ENCODE results near the gene POC5.

The POC5 gene

DNA sequence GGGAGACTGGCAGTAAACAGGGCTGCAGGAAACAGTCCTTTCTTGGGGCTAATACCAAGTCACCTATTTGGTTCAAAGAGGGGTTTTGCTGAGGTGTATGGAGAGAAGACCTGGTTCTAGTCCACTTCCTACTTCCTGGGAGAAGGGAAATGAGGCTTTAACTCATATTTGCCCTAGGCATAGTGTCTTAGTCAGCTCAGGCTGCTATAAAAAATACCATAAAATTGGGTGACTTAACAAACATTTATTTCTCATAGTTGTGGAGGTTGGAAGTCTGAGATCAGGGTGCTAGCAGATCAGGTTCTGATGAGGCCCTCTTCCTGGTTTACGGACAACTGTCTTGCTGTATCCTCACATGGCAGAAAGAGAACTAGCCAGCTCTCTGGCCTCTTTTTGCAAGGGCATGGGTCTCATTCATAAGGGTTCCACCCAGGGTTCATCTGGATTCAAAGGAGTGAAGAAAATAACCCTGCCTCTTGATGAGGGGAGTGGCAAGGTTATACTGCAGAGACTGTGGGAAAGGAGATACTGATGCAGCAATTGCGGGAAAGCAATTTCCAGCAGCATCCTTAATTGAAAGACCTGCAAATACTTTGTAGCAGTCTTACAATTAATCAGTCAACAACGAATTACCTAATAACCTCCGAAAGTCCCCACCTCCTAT, 65.5 kb downstream of the POC5 start:
- TF ChIP-seq, protein P1, sequence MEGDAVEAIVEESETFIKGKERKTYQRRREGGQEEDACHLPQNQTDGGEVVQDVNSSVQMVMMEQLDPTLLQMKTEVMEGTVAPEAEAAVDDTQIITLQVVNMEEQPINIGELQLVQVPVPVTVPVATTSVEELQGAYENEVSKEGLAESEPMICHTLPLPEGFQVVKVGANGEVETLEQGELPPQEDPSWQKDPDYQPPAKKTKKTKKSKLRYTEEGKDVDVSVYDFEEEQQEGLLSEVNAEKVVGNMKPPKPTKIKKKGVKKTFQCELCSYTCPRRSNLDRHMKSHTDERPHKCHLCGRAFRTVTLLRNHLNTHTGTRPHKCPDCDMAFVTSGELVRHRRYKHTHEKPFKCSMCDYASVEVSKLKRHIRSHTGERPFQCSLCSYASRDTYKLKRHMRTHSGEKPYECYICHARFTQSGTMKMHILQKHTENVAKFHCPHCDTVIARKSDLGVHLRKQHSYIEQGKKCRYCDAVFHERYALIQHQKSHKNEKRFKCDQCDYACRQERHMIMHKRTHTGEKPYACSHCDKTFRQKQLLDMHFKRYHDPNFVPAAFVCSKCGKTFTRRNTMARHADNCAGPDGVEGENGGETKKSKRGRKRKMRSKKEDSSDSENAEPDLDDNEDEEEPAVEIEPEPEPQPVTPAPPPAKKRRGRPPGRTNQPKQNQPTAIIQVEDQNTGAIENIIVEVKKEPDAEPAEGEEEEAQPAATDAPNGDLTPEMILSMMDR (IDR thresholded peaks at IDR 0.05) = no peak

DNA sequence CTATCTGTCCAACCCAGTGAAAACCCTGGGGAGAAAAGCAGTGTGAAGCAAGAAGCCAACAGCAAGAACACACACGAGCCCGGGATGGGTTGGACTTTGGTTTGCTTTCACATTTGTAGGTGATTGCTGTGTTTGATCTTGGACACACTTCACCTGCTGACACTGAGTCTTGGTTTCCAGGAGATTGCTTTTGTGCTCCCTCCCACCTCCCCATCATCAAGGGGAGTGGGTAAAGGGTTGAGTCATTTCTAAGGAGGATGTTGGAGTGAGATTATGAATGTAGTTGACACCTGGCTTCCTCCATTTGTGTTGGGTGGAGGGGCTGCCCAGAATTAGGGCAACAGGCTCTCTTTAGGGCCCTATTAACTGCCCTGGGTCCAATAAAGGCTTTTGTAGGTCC, 68.5 kb downstream of the POC5 start:
- TF ChIP-seq, protein P1 (IDR thresholded peaks at IDR 0.05) = no peak

DNA sequence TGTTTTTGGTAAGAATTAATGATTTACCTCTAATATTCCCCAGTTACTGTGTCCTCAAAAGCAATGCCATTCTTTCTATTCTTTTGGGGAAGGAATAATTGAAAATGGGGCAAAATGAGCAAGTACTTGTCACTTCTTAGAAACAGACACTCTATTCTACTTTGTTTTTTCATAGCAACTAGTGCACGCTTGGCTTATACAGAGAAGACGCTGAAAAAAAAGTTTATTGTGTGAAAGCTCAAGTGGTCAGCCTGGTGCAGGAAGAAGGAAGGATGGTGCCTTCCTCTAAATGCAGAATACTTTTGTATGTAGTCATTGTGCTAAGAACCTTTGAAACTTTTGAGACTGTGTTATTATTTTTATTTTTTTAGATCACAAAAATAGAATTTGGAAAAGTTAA, 76.4 kb downstream of the POC5 start:
- TF ChIP-seq, protein P1 (IDR thresholded peaks at IDR 0.05) = no peak

DNA sequence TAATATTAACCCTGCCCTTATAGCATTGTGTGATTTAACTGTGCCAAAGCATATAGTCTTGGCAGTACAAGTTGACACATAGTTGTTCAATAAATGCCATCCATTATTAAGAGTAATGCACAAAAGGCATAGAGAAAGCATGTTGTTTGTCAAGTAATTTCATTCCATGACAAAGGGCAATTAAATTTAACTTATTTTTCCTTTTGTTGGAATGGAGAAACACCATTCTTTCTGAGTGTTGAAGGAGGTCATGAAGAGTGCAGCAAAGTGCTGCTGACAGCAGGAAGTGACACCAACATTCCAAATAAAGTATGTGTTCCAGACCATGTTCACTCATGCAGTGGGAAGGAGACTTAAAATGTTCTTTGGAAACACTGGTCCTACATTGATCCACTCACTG, 76.8 kb downstream of the POC5 start:
- TF ChIP-seq, protein P1 (IDR thresholded peaks at IDR 0.05) = no peak

DNA sequence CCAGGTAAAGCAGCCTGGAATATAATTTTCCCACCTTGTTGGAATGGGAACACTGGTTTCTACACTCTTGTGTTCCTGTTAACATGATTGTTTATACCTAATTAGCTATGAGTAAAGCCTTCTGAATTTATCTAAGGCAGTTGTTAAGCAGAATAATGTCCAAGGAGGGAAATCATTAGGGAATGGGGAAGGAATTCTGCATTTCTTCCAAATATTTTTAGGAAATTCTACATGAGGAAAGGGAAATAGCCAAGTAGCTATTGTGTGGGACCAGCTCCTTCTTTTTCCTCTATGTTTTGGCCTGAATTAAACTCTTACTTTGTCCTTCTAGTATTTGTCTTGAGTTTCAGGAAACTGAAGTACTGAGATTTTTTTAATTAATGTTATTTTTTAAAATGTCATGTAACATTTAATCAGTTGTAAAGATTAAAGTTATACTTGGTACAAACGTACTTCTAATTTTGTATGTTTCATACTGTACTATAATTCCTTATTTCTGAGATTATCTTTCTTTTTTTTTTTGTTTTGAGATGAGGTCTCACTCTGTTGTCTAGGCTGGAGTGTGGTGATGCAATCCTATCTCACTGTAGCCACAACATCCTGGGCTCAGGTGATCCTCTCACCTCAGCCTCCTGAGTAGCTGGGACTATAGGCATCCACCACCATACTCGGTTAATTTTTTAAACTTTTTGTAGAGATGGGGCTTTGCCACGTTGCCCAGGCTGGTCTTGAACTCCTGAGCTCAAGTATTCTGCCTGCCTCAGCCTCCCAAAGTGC, 77.5 kb downstream of the POC5 start:
- TF ChIP-seq, protein P1 (IDR thresholded peaks at IDR 0.05) = no peak

DNA sequence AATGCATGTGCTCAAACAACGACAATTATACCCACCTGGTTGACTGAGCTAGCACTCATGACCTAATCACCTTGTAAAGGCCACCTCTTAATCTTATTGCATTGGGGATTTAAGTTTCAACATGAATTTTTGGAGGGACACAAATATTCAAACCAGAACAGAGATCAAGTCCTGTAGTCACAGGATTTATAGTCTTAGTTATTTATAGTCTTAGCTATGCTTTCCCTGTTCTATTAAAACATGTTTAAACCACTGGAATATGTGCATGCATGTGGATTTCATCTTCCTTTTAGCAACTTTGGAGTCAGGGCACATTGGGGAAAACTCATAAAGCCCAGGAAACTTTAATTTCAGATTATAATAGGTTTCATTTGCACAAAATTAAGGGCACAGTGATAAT, 79.3 kb downstream of the POC5 start:
- TF ChIP-seq, protein P1 (IDR thresholded peaks at IDR 0.05) = no peak

DNA sequence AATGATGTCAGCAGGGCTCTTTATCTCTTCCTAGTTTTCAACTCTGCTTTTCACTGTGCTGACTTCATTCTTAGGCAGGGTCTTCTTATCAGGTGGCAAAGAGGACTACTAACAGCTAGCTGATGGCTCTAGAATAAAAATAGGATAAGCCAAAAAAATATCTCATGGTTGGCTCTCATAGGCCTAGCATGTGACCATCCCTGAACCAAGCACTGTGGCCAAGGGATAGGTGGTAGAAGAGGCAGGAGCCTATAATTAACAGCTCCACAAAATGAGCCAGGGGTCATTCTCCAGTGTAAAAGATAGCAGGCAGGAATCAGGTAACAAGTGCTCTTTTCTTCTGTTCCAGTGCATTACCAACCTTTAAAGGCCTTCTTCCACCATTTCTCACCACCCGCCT, 84.9 kb downstream of the POC5 start:
- TF ChIP-seq, protein P1 (IDR thresholded peaks at IDR 0.05) = no peak

All from LNCAP (cell line).